HG02588 (cell line): ENCODE results near the gene KIF16B.

ENCODE experiments used
- ATAC-seq: cut with Tn5 transposase; IDR thresholded peaks from one replicate; pipeline ENCODE4 v1.9.1; 2021; ENCODE audit warnings: mild to moderate bottlenecking, moderate library complexity; ENCODE audit not compliant: unreplicated experiment

KIF16B gene

GRCh38 chr20:16311756-16312155 lies 261.5 kb downstream of the KIF16B start:
- ATAC-seq = no peak

- no peak for ATAC-seq
Measured at GRCh38 chr20:16308754-16309153, 264.5 kb downstream of the KIF16B start.

GRCh38 chr20:16302818-16303217 lies 270.4 kb downstream of the KIF16B start:
- ATAC-seq = no peak

- no peak for ATAC-seq
Measured at GRCh38 chr20:16301986-16302385, 271.3 kb downstream of the KIF16B start.

GRCh38 chr20:16299897-16300296 lies 273.4 kb downstream of the KIF16B start:
- no peak for ATAC-seq

- no peak for ATAC-seq
Measured at GRCh38 chr20:16296931-16297330, 276.3 kb downstream of the KIF16B start.

- ATAC-seq = no peak
Measured at GRCh38 chr20:16295534-16295933, 277.7 kb downstream of the KIF16B start.

GRCh38 chr20:16293590-16293989 lies 279.7 kb downstream of the KIF16B start:
- ATAC-seq = no peak

- no peak for ATAC-seq
Measured at GRCh38 chr20:16292226-16292880, 280.9 kb downstream of the KIF16B start.

GRCh38 chr20:16290358-16290757 lies 282.9 kb downstream of the KIF16B start:
- no peak for ATAC-seq

- no peak for ATAC-seq
Measured at GRCh38 chr20:16287776-16288175, 285.5 kb downstream of the KIF16B start.

GRCh38 chr20:16286601-16287000 lies 286.6 kb downstream of the KIF16B start:
- no peak for ATAC-seq

GRCh38 chr20:16284385-16285100 lies 288.7 kb downstream of the KIF16B start:
- ATAC-seq = no peak

GRCh38 chr20:16283978-16284377 lies 289.3 kb downstream of the KIF16B start:
- ATAC-seq = no peak

GRCh38 chr20:16283307-16283706 lies 289.9 kb downstream of the KIF16B start:
- ATAC-seq = no peak

GRCh38 chr20:16280219-16280618 lies 293.0 kb downstream of the KIF16B start:
- ATAC-seq = no peak

- ATAC-seq = no peak
Measured at GRCh38 chr20:16279320-16279719, 293.9 kb downstream of the KIF16B start.

GRCh38 chr20:16273812-16274555 lies 299.3 kb downstream of the KIF16B start:
- ATAC-seq = no peak

GRCh38 chr20:16272780-16273360 lies 300.4 kb downstream of the KIF16B start:
- no peak for ATAC-seq

GRCh38 chr20:16271450-16271849 lies 301.8 kb downstream of the KIF16B start:
- no peak for ATAC-seq

- ATAC-seq = no peak
Measured at GRCh38 chr20:16270989-16271388, 302.3 kb downstream of the KIF16B start.
